ENCODE data around the gene VSTM1.
"Not testable (repeated sequence)": the region's sequence is repeated elsewhere in the genome, so short reads cannot be mapped to it uniquely, and the experiment has no call there.

VSTM1 gene, protein sequence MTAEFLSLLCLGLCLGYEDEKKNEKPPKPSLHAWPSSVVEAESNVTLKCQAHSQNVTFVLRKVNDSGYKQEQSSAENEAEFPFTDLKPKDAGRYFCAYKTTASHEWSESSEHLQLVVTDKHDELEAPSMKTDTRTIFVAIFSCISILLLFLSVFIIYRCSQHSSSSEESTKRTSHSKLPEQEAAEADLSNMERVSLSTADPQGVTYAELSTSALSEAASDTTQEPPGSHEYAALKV

DNA sequence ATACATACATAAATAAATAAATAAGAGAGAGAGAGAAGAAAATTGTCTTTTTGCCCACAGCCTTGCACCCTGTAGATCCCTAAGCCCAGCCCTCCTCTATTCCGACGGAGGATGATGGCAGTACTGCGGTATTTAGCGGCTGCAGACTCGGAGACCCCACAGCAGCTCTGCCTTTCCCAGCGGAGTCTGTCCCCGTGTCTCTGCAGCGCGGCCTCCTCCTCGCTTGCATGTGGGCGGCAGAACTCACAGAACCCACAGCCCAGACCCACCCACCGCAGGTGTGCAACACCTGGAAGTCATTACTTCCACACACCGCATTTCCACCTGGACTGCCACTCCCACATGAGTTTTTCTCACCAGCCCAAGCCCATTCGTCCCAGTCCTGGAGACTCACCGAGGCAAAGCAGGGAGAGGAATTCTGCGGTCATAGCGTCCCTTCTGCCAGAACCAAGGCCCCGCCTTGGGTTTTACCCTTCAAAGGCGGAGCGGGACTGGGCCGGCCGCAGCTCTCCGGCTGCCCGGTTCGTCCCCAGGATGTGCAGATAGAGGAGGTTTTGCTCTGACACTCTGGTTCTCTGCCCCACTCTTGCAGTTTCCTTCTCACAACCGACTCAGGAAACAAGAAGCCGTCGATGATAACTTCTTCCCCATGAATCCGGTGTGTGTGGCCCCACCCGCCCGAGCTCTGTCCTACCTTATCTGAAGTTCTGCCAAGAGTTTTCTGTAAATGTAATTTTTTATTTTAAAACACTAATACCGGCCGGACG is at the start of gene VSTM1:
Gene VSTM1, minus strand, starts transcription at position 548 of the 767 bp plus-strand sequence. Its CDS starts 120 bp downstream, at position 428.
- peak; percentile 29 for DNase-seq

DNA sequence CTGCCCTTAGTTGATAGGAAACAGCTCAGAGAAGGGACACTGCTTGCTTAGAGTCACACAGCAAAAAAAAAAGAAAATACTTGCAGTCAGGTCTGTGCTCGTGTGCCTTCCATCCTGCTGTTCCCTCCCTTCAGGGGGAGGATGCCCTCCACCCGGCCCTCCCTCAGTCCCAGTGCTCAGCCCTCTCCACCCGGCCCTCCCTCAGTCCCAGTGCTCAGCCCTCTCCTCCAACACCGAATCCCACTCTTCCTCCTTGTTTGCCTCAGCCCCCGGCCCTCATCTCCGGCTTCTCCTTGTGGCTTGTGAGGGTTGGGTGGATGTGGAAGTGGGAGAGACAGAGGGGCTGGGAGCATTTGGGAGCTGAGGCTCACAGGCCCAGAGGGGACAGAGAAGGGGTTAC is 46.0 kb upstream of the VSTM1 start:
- no peak for DNase-seq

DNA sequence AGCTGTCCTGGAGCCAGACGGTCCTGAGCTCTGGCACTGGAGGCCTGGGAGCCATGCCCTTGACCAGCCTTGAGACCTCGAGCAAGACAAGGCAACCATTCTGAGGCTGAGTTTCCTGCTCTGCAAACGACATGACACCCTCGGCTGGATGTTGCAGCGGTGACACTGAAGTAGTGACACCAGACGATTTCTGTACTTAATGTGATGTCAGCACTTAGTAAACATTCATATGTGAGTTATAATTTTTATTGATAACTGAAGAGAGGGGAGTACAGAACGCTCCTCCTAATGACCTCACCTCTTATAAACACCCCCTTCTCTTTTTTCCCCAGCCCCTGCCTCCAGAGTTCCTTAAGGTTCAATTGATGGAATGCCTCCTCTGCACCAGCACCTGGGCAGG is 44.8 kb upstream of the VSTM1 start:
- no peak for DNase-seq

DNA sequence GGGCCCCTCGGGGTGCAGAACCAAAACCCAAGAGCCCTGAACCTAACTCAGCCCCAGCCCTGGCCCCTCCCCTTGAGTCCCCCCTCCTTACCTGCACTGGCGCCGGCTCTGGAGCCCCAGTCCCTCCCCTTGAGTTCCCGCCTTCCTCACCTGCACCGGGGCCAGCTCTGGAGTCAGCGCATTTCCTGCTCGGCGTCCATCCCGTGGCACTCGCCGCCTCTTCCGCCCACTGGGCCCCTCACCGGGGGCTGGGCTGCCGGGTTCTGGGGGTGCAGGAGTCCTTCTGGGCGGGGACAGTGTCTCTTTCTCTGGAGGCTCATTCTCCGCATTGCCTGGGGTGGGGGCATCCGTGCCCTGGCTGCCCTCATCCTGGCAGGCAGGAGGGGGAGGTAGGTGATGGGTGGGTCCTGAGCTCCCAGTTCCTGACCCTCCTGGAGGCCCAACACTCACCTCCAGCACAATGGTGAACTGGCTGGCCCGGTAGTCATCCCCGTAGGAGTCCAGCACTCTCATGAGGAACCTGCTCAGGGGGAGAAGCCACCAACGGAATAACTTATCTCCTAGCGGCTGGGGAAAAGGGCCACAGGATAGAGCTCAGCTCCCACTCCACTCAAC is 44.3 kb upstream of the VSTM1 start:
- no peak for DNase-seq

DNA sequence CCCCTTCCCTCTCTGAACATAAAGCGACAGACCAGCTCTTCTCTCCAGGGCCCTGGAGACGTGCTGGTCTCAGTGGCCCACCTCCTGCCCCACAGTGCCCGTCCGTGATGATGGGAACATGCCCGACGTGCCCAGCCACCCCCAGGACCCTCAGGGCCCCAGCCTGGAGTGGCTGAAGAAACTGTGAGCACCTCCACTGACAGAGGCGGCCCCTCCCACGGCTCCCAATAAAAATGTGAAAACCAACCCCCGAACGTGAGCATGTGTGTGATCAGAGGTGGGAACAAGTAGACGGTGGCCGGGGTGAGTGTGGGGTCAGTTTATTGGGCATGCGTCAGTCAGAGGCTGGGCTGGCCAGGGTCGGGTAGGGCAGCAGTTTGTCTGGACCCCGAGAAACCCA is 43.0 kb upstream of the VSTM1 start:
- DNase-seq: no peak

DNA sequence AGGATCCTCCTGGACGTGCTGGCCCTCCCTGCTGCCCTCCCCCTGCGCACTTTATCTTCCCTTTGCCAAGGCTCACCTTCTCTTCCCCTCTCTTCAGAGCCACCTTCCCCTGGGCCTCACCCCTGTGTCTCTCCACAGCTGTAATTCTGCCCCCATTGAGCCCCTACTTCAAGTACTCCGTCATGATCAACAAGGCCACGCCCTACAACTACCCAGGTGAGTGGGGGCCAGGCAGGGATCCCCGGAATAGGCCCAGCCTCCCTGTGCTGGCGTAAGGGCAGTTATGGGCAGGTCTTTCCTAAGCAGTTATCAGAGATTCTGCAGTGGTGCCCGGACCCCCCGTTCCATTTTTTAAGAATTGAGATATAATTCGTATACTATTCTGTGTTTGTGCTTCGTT is 42.1 kb upstream of the VSTM1 start:
- DNase-seq: no peak

DNA sequence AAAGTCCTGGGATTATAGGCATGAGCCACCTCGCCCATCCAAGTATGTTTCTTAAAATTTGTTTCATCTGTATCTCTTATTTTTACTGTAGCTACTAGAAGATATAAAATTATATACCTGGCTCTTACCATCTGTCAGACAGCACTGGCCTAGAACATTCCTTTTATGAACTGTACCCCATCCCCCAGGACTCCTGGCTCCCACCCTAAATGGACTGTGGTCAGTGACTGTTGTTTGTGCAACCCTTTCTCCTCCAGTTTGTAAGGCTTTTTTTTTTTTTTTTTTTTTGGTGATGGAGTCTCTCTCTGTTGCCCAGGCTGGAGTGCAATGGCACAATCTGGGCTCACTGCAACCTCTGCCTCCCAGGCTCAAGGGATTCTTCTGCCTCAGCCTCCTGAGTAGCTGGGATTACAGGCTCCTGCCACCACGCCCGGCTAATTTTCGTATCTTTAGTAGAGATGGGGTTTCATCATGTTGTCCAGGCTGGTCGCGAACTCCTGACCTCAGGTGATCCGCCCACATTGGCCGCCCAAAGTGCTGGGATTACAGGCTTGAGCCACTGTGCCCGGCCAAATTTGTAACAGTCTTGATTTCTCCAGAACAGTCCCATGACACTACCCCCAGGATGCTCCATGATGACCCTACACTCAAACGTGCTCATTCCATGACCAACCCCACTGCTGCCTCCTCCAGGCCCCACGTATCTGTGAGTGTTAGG is 41.5 kb upstream of the VSTM1 start:
- no peak for DNase-seq

DNA sequence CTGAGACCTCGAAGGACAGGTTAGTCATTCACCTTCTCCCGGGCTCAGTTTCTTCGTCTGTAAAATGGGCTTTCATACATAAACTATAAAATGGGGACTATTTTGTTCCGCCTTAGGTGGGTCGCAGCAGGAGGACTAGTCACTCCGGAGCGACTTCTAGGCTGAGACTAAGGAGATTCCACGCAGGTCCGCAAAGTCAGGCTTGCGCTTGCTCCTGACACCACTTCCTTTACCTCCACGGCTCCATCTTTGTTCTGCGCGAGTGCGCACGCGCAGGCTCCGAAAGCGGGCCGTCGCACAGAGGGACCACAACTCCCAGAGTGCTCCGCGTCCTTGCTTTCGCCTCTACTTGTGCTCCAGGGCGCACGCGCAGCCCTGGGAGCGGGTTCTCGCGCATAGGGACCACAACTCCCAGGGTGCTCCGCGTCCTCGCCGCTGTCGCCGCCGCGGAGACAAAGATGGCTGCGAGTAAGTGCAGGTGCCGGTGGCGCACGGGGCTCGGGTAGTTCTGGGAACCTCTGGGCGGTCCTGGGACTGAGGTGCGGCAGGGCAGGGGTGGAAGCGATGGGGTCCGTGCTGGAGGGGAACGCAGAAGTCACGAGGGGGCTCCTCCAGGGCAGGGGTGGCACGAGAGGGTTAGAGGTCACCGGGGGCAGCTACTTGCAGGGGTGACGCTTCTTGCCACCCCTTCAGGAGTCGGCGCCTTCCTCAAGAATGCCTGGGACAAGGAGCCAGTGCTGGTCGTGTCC is 38.9 kb upstream of the VSTM1 start, which contains the start of gene NDUFA3:
Gene NDUFA3, plus strand, starts transcription at position 435 of the 749 bp plus-strand sequence. Its CDS starts 24 bp downstream, at position 459.
- peak; percentile 98 for DNase-seq

DNA sequence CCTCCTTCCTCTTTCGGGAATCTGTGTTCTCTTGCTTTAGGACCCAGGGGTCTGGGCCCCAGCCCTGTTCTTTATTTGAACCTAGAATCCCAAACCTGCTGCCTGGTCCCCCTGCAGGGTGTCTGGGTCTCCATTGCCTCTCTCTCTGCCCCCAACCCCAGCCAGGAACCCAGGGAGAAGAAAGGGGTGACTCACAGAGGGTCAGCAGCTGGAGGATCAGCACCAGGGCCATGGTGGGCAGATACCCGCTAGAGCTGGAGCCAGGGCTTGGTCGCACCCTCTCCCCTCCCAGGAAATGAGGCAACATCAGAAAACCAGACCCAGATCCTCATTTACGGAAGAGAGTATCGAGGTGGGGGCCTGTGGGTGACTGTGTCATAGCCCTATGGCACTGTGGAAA is 36.9 kb upstream of the VSTM1 start, which contains the start of gene OSCAR:
Gene OSCAR, minus strand, starts transcription at position 243 of the 400 bp plus-strand sequence. Its CDS starts 11 bp downstream, at position 232.
- DNase-seq: no peak

DNA sequence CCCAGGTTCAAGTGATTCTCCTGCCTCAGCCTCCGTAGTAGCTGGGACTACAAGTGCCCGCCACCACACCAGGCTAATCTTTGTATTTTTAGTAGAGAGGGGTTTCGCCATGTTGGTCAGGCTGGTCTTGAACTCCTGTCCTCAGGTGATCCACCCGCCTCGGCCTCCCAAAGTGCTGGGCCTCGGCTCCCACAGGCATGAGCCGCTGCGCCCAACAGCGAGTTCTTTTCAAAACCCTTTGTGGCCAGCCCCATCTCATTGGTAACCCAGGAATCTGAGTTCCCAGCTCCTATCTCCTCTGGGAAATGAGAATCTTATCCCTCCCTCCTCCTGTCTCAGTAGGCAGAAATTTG is 36.2 kb upstream of the VSTM1 start:
- not testable (repeated sequence) for DNase-seq

DNA sequence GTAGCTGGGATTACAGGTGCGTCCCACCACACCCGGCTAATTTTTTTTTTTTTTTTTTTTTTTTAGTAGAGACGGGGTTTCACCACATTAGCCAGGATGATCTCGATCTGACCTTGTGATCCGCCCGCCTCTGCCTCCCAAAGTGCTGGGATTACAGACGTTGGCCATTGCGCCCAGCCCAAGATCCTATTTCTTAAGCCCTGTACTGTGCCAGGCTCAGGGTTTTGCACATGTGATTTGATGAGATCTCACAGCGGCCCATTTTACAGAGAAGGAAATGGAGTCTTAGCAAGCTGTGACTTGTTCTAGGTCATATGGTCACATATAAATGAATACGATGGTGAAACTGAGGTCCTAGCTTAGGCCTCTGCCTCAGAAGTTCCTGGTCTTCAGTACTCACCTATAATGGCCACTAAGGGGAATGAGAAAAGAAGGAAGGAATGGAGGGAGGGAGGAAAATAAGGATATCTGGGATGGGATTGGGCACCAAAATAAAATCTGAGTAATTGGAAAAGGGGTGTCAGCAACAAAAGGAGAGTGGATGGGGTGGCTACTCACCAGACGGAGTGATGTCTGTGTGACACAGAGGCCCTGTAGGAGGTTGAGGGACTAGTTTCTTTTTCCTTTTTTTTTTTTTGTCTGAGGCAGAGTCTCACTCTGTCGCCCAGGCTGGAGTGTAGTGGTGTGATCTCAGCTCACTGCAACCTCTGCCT is 35.6 kb upstream of the VSTM1 start:
- no peak for DNase-seq

DNA sequence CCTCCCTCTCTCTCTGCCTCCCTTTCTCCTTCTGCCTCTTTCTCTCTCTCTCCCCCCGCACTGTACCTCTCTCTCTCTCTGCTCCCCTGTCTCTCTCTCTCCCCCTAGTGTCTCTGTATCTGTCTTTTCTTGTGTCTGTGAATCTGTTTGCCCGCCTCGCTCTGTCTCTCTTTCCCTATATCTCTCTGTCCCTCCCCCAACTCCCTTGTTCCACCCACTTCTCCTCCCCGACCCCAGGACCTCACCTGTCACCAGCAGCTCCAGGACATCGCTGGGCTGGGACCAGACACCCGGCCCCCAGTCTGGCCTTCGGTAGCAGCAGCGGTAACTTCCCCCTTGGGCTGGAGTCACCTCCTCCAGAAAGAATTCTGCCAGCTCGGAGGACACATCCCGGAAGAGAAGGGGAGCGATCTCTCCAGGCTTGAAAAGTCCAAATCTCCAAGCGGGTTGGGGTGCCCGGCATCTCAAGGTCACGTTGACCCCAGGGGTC is 33.0 kb upstream of the VSTM1 start:
- DNase-seq: no peak

DNA sequence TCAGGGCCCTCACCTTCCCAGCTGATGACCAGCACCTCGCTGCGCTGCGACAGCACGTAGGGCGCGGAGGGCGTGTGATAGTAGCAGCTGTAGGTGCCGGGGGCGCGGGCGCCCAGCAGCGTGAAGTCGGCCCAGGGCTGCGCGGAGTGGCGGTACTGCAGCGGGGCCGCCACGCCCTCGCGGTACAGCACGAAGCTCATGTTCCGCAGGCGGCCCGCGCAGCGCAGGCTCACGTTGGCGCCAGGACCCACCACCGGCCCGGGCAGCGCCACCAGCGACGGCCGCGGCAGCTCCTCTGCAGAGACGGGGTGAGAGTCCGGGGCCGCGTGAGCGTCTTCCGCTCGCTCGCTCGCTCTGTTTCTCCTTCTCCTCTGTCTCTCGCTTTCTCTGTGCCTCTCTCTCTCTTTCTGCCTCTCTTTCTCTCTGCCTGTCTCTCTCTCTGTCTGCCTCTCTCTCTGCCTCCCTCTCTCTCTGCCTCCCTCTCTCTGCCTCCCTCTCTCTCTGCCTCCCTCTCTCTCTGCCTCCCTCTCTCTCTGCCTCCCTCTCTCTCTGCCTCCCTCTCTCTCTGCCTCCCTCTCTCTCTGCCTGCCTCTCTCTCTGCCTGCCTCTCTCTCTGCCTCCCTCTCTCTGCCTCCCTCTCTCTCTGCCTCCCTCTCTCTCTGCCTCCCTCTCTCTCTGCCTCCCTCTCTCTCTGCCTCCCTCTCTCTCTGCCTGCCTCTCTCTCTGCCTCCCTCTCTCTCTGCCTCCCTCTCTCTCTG is 32.3 kb upstream of the VSTM1 start:
- DNase-seq: not testable (repeated sequence)

DNA sequence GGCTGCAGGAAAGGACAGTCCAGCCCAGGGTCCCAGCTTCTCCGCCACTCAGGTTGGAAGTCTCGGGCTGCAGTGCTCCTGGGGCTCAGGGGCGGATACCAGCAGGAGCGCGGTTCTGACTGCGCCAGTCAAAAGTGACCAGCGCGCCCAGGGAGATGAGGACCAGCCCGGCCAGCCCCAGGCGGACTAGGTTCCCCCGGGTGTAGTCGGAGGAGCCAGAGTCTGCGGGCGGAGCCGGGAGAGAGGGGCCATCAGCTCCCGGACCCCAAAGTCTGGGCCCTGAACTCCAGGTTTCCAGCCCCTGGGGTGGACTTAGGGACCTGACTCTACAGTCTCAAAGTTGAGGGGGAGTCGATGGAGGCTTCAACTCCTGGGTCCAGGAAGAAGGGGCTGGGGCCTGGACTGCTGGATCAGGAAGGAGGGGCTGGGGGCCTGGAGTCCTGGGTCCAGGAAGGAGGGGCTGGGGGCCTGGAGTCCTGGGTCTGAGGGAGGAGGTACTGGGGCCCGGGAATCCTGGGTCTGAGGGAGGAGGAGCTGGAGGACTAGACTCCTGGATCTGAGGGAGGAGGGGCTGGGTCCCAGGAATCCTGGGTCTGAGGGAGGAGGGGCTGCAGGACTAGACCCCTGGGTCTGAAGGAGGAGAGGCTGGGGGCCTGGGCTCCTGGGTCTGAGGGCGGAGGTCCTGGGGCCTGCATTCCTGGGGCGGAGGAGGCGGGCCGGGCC is 31.6 kb upstream of the VSTM1 start:
- DNase-seq: no peak

DNA sequence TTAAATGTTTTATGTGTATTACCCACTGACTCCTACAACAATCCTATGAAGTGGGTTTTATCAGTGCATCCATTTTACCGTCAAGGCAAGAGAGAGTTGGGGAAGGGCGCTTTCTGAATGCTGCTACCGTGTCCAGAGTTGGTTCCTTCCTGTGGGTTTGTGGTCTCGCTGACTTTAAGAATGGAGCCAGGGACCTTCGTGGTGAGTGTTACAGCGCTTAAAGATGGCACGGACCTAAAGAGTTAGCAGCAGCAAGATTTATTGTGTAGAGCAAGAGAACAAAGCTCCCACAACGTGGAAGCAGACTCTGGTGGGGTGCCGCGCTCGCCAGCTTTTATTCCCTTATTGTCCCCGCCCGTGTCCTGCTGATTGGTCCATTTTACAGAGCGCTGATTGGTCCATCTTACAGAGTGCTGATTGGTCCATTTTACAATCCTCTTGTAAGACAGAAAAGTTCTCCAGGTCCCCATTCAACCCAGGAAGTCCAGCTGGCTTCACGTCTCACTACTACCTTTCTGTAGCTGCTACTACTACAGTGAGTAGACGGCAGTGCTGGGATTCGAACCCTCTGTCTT is 30.8 kb upstream of the VSTM1 start:
- peak; percentile 67 for DNase-seq

DNA sequence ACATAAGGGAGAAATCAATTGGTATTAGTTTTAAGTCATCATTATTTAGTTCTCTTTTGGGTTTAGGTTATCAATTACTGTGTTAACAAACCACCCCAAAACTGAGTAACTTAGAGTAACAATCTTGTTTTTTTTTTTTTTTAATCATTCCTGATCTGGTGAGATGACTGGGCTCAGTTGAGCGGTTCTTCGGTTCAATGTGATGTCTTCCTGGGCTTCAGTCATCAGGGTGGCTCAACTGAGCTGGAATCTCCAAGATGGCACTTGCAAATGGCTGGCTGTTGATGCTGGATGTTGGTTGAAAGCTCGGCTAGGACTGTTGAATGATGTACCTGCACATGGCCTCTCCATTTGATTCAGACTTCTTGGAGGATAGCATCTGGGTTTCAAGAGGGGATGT is 20.7 kb upstream of the VSTM1 start:
- DNase-seq: no peak

DNA sequence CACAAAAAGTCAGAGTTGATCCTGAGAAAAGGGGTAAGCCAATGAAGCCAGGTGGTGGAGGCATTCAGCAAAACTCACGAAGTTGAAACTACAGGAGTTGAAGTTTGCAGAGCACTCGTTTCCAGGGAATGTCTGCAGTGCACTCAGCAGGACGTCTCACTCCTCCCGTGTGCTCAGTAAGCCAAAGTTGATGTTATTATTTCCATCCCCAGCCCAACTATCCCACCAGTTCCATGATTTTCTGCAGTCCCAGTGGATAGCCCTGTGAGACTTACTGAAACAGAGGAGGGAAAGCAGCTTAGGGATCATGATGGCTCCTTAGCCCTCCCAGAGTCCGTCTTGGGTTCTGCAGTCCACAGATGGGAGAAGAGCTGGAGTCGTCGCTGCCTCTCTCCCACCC is 17.3 kb upstream of the VSTM1 start, which contains the start of gene TARM1:
Gene TARM1, minus strand, starts transcription at position 334 of the 400 bp plus-strand sequence. Its CDS starts 25 bp downstream, at position 309.
- no peak for DNase-seq

DNA sequence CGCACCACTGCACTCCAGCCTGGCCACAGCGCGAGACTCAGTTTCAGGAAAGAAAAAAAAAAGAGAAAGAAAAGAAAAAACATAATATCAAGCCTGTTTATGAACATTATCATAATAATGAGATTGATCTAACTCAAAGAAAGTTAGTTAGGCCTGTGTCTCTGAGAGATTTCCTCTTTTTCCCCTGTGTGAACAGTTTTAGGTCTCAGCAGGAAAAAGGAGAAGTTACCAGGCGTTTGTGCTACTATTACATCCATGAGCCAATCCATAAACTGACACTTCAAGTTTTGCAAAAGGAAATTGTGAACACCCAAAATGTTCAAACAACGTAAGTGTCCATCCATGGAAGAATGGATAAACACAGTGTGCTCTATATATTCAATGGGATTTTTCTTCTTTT is 13.6 kb upstream of the VSTM1 start:
- peak; percentile 45 for DNase-seq

DNA sequence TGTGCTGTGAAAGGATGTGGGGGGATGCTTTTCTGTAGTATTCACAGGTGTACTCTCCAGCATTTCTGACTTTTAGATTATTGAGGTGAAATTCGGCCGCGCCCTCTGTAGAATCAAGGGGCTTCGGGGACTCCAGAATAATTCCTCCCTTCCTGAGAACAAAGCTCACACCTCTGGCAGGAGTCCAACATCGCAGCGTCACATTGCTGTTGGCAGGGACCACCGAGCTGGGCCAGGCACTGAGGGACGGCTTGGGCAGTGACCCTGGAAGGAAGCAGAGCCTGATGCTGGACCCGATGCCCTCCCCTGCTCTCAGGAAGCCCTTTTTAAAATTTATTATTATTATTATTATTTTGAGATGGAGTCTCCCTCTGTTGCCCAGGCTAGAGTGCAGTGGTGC is 11.2 kb upstream of the VSTM1 start:
- no peak for DNase-seq

DNA sequence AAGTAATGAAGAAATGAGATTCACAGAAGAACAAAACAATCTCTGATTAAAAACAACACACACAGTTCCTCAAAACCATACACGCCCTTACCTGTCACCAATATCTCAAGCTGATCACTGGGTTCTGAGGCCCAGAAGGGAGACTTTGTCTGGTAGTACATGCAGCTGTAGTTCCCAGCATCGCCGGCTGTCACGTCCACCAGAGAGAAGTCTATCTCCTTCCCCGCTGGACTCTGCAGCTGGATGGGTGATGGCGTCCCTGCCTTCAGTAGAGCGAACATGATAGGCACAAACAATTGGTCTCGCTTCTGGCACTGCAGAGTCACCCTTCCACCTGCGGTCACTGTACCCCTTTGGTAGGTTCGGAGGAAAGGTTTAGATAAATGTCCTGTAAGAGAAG is 10.1 kb upstream of the VSTM1 start:
- DNase-seq: no peak
